Measurements from ENCODE around the gene MYH10.
A peak's percentile ranks its signal among the peaks of the same experiment; 100 is the strongest.

MYH10 gene

DNA sequence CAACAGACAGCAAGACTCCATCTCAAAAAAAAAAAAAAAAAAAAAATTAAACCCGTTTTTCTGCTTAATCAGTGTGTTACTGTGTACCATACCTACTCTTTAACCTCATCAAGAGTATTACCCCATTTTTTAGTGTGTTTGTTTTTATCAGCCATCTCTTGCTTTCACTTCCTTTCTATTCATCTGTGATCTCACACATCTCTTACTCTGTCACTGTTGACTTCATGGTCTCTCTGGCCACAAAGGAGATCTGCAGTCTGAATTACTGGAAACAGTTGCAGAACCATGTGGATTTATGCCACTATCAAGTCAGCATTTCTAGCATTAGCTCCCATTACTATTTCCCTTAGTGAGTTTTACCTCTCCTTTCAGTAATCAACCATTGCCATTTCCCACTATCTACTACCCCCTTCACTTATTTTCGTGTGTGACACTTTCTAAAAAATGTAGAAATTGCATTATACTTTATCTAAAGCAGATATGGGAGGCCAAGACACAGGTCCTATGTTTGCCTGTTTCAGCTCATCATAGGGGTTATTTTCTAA, 174.8 kb downstream of the MYH10 start:
- H3K4me3 ChIP-seq (ENCODE audit: low read depth, low read length): no peak overlapping the region

DNA sequence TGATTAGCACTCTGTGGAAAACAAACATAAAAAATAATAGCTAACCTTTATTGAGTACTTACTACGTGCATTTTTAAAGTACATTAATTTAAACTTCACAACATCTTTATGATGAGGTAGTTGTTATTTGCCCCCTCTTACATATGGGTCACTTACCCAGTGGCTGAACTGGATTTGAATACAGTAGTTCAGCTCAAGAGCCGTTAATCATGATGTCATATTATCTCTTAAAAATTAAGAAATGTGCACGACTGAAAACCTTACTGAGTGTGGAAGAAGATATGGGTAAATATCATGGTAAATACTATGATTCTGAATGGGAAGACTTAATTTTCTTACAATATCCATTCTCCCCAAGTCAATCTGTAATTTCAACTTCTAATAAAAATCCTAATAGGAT, 177.2 kb downstream of the MYH10 start:
- H3K4me3 ChIP-seq (ENCODE audit: low read depth, low read length): no peak overlapping the region

DNA sequence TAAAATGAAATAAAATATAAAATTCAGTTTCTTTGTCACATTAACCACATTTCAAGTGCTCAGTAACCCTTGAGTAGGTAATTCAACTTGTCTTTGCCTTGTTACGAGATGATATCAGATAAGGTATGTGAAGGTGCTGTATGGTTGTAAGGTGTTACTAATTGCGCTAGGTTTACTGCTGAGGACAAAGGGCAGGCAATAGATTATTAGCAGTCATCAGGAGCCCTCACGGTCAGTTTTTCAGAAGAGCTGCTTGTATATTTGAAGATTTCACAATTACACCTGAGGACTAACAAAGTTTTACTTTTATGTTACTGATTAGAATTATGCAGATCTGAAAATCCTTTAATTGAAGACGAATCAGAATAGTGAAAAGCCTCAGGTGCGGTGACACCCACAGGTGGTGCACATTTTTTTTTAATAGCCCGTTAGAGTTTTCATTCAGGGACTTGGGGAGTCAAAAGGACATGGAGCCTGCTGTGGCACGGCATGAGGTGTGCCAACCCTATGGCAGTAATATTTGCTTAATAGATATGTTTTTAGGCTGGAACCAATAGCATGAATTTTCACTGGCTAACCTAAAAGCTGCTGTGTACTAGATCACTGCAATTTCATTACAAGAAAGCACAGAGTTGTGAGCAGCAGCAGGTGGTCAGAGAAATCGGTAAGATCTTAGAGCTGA, 178.5 kb downstream of the MYH10 start:
- no peak overlapping the region for H3K4me3 ChIP-seq (ENCODE audit: low read depth, low read length)

DNA sequence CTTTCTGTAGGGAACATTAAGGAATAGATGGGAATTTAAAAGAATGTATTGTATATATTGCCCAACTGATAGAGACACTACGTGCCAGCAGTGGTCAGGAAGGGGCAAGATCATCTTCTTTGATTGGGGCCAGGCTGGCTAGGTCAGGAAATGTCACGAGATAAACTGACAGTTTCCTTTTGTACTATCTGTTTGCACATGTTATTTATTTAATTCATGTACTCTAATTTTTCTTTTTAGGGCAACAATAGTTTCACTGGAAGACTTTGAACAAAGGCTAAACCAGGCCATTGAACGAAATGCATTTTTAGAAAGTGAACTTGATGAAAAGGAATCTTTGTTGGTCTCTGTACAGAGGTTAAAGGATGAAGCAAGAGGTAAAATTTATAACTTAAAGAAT, 182.2 kb downstream of the MYH10 start:
- no peak overlapping the region for H3K4me3 ChIP-seq (ENCODE audit: low read depth, low read length)

DNA sequence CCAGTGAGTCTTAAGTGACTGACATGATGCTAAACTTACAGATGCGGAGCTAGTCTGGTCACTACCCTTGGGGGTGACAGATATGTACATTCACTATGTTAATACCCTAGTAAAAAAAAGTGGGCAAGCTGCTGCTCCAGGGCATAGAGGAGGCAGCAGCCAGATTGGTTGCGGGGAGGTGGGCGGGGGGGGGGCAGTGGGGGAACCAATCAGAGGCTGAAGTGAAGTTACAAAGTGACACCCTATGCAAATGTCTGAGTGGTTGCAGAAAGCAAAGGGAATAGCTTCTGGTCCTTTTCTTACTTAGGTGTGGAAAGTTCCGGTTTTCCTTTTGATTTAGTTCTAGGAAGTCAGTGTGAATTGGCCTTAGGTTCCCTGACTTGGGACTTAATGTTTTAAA, 182.7 kb downstream of the MYH10 start:
- H3K4me3 ChIP-seq (ENCODE audit: low read depth, low read length): no peak overlapping the region

DNA sequence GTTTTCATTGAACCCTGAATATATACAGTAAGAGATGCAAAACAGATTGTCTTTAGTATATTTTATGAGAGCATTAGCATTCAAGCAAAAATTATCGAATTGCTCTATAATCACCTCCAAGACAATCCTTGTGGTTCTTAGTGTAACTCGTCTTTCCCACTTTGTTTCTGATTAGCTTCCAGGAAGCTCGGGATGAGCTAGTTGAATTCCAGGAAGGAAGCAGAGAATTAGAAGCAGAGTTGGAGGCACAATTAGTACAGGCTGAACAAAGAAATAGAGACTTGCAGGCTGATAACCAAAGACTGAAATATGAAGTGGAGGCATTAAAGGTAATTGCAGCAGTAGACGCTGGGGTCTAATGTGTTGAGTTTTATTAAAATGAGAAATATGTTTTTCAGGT, 185.0 kb downstream of the MYH10 start:
- H3K4me3 ChIP-seq (ENCODE audit: low read depth, low read length): no peak overlapping the region

DNA sequence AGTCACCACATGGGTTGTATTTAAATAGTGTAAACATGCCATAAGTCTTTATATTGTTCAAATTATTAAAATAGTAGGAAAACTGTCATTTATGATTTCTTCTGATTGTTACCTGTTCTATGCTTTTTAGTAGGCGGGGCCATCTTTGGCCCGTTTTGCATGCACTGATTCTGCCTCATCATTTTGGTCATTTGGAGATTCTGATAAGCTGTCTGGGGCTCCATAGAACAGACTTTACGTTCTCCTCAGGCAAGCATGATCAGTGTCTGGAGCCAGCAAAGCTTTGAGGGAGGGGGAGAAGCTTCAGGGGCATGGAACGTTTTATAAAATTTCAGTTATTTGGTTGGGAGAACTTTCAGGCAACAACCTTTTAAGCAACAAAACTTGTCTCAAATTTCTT, 186.0 kb downstream of the MYH10 start:
- no peak overlapping the region for H3K4me3 ChIP-seq (ENCODE audit: low read depth, low read length)

DNA sequence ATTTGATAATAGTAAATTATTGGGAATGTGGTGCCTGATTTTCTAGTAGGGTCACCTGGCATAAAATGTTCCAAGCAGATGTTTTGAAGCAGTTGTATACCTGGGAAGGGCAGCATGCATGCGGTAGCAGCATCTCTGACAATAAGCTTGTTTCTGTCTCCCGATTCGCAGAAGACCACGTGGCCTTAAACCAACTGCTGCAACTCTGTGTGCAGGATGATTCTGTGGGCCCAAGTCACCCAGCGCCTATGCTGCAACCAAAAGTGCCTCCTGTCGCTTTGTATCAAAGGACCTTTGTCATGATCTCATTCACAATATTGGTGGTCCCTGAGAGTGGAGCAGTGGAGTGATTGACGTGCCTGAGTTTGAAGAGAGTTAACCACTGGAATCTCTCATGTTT, 186.8 kb downstream of the MYH10 start:
- no peak overlapping the region for H3K4me3 ChIP-seq (ENCODE audit: low read depth, low read length)

DNA sequence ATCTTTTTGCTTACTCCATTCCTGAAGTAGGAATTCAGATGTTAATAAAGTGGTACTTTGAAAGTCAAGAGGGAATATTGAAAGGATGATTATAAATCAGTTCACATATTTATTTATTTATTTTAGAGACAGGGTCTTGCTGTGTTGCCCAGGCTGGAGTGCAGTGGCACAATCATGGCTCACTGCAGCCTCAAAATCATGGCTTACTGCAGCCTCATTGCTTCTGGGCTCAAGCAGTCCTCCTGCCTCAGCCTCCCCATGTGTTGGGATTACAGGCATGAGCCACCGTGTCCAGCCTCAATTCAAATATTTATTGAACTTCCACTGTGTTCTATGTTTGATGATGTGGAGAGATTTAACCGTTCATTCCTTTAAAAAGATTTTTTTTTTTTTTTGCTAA, 188.2 kb downstream of the MYH10 start:
- no peak overlapping the region for H3K4me3 ChIP-seq (ENCODE audit: low read depth, low read length)

DNA sequence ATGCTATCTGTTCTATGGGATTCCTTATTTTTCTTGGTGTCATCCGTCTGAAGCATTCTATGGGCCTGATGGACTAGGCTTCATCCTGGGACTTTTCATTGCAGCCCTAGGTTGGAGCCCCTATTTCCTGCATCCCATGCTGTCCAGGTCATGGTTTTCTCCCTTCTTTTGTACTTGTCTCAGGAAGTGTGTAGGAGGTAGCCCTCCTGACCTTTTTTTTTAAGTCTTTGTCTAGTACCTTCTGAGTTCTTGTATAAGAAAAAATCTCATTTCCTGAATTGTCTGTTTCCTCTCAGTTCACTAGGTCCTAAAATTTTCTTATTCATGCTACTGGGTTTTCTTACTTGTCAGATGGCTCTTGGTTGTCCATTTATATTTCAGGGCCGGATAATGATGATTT, 188.8 kb downstream of the MYH10 start:
- no peak overlapping the region for H3K4me3 ChIP-seq (ENCODE audit: low read depth, low read length)

DNA sequence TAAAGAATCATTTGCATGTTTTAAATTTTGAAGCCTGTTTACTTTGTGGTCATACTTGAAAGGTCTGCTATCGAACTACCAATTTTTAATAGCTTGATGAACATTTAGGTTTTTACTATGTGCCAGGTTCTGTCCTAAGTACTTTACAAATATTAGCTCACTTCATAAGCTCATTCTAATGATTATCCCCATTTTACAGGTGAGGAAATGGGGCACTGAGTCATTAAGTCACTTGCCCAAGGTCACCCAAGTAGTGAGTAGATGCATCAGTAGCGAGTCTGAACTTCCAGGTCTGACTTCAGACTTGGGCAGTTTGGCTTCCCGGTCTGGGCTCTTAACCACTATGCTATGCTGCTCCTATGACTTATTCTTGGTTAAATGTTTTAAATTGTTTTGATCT, 190.8 kb downstream of the MYH10 start:
- H3K4me3 ChIP-seq (ENCODE audit: low read depth, low read length): no peak overlapping the region

DNA sequence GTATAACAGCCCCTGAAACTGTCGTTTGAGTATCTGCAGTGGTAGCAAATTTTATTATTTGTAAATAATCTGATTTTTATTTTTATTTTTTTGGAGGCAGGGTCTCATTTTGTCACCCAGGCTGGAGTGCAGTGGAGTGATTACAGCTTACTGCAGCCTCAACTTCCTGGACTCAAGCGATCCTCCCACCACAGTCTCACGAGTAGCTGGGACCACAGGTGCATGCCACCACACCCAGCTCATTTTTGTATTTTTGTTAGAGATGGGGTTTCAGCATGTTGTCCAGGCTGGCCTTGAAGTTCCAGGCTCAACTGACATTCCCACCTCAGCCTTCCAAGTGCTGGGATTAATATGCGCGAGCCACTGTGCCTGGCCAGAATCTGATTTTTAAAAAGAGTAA, 192.1 kb downstream of the MYH10 start:
- no peak overlapping the region for H3K4me3 ChIP-seq (ENCODE audit: low read depth, low read length)

DNA sequence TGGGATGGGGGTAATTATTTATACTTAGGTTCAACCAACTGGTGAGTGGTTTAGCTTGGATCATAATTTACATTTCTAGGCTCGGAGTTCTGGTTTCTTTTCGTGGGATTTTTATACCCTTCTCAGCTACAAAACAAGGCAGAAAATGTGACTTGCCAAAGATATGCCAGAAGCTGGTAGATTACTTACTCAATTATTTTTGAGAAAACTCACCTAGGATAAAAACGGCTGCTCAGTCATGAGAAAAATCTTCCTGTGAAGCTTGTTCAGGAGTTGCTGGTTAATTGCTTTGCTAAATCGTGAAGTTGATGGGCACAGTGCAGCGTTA, 193.7 kb downstream of the MYH10 start:
- peak overlapping the region; percentile 89 for H3K4me3 ChIP-seq (ENCODE audit: low read depth, low read length)

DNA sequence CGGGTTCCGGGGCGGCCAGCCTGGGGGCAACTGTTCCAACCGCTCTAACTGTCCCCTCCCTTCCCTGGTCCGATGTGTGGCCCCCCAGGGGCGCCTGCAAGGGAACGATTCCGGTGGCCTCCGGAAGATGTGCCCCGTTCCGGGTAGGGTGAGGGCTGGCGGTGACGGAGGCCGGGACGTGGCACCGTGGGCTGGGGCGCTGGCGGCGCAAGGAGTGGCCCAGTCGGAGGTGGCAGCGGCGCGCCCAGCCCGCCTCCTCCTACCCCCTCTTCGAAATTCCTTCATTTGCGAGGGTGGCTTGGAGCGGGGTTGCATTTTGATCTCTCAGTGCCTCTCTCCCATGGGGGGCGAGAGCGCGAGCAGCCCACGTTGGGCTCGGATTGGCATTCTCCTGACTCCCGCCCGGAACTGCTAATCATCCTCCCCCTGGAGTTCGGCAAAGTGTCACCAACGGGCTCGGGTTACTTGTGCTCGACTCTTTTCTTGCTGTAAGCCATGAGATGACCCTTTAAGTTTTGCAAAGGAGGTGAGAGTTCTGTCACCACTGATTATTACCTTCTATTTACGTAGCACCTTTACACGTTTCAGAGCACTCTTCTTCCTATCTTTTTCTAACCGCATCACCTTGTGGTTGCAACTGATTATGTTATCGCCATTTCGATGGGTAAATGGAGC, 194.2 kb downstream of the MYH10 start:
- peak overlapping the region; percentile 89 for H3K4me3 ChIP-seq (ENCODE audit: low read depth, low read length)

DNA sequence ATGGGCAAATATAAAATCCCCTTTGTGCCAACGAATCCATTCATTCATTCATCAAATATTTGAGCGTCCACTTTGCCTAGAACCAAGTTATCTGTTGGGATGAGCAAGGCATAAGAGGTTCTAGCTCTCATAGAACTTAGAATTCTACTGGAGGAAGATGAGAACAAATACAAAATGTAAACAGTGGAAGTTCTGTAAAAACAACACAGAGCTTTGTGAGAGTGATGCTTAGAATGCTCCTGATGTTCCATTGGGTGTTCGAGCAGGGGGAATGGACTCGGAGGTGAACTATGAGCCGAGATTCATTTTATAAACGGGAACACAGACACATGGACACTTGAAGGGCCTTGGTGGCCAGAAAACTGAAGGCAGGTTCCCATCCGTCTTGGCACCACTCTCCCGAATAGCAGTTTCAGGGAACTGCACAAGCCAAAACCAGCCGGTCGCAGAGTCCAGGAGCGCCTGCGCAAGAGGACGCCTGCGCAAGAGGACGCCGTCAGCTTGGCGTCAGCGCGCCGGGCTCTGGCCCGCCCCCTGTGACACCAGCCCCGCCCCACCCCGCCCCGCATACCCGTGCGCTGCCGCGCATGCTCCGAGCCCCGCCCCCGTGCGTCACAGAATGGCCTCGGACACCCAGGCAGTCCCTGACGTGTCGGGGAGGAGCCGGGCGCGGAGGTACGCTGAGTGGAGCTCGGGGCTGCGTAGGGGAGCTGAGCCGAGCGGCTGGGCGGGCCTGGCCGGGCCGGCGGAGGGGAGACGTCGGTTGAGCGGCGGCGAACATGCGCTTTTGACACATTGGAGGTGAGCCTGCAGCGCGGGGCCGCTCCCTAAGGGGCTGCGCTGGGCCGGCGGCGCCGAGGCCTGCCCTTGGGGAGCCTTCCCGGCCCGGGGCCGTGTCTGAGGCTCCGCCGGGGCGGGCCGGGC, 195.0 kb downstream of the MYH10 start, which contains the start of gene NDEL1:
Gene NDEL1 (plus strand): TSS at position 640 of the 924 bp plus-strand sequence. CDS start 8,388 bp downstream, outside the sequence.
- peak within 1 kb of the TSS; percentile 89 for H3K4me3 ChIP-seq (ENCODE audit: low read depth, low read length)

DNA sequence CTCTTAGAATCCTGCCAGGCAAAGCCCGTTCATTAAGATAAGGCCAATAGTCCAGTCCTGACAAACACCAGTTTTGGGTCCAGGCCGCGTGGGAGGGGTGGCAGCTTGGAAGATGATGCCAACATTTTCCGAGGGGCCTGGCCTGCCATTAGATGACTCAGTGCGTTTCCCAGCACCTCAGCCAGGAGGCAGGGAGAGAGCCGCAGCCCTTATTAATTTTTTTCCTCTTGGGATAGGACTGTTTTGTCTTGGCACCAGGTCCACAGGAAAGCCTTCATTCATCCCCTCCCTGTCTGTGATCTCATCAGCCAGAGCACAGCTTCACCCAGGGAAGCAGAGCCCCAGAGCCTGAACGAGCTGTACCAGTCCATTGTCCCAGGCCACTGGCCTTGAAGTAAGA, 199.6 kb downstream of the MYH10 start:
- H3K4me3 ChIP-seq (ENCODE audit: low read depth, low read length): no peak overlapping the region

DNA sequence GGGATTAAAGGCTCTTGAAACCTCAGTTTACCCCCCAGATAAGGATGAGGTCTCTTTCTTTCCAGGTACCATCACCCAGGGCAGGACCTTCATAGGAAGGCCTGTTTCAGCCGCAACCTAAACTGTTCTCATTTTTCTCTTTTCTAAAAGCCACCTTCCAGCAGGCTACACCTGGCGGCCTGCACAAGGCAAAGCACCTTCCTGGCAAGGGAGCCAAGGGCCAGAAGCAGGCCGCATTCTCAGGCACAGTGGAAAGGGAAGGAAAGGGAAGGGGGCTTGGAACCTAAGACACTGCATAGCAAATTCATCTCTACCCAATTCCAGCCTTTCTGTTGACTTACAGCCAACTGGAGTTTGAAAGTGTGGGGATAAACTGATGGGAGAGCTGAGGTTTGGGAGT, 203.7 kb downstream of the MYH10 start:
- H3K4me3 ChIP-seq (ENCODE audit: low read depth, low read length): no peak overlapping the region

DNA sequence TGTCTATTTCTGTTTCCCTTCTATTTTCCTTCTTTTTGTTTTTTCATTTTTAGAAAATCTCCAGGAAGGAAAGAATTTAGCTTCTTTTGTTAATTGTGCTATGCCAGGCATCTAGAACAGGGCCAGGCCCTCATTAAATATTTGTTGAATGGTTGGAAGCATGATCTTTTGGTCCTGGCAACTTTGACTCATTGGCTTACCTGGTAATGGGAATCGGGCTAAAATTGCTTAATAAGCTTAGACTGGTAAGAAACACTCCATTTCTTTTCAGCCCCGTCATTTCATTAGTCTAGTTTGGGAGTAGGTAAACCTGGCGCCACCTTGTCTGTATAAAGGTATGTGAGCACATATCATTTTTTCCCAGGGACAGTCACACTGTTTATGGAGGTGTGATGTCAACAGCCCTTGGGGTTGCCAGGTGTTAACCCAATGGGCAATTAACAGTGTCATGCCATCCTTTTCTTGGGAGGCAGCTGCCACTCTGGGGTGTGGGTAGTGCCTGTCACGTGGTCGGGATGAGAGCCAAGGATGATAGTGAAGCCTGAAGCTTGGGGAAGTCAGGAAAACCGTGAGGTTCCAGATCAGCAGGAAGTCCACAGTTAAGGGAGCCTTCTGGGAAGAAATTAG, 204.3 kb downstream of the MYH10 start:
- H3K4me3 ChIP-seq (ENCODE audit: low read depth, low read length): no peak overlapping the region
